ENCODE measurements around the gene SCYL1.

Gene SCYL1

GRCh38 chr11:65491163-65491465 is 33.8 kb upstream of the SCYL1 start:
- DNase-seq (ENCODE audit: low spot score) = no peak
- no peak for TF ChIP-seq CTCF (IDR thresholded peaks at IDR 0.05; ENCODE audit: extremely low read depth, missing control alignments)

DNA sequence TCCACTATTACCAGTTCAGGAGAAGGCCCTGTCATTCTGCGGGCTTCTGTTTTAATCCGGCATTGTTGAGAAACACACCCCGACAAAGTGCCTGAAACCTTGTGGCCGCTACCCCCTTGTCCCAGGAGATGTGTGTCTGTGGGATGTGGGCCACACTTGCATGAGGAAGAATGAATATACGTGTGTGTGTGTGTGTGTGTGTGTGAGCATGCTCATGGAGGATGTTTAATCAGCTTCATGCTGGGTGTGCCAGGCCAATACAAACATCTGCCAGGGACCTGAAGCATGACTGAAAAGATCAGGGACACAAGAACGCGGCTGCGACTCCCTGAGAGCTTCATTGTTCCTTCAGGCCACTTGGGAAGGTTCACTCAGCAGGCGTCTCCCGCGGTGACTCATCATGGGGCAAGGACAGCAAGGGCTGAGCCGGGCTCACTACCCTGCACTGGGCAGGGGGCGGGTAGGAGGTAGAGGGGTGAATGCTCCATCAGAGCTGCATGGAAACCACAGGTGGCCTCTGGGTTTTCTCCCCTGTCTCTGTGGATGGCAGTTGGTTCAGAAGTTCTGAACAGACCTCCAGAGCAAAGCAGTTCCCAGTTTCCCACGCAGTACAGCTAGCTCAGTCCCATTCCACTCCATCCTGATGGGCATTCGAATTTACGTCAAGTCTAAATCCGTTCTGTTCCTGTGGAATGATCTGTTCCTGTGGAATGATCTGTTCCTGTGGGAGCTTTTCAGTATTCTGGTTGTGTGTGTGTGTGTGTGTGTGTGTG is 33.1 kb upstream of the SCYL1 start:
- TF ChIP-seq CTCF (IDR thresholded peaks at IDR 0.05; ENCODE audit: extremely low read depth, missing control alignments) = no peak
- DNase-seq (ENCODE audit: low spot score) = no peak

DNA sequence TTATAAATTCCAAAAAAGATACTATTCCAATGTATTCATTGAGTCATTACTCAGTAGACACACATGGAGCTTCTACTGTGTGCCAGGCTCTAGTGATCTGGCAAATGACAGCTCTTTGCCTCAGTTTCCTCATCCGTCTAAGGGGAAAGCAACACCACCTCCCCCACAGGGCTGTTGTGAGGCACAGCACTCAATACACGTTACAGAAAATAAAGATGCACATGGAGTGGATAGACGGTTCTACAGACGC is 32.6 kb upstream of the SCYL1 start:
- no peak for TF ChIP-seq CTCF (IDR thresholded peaks at IDR 0.05; ENCODE audit: extremely low read depth, missing control alignments)
- no peak for DNase-seq (ENCODE audit: low spot score)

DNA sequence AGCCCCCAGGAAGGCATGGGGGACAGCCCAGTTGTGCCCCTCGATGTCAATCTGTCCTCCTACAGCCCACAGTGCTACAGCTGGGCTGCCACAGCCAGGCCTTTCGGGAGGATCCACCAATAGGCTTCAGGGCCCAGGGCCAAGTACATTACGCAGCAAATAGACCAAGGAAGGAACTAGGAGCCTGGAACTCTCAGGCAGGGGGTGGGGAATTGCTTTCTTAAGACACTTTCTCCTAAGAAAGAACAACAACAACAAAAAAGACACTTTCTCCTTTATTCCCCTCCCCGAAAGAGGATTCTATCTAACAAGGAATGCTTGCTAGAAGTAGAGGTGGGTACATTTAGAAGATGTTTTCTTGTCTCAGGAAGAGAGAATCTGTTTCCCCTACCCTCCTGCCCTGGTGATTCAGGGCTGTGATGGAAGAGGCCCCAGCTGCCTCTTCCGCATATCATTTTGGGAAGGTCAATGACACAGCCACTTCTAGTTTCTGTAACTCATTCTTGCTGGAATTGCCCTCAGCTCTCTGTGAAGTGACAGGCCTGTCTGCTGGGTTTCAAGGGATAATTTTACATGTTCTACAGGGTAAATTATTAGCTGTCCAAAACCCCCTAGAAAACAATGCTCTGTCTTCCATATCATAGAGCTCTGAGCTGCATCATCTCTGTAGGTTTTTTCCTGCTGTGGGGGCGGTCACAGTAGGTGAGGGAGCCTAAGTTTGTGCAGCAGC is 32.1 kb upstream of the SCYL1 start:
- TF ChIP-seq CTCF (IDR thresholded peaks at IDR 0.05; ENCODE audit: extremely low read depth, missing control alignments) = no peak
- no peak for DNase-seq (ENCODE audit: low spot score)

- no peak for DNase-seq (ENCODE audit: low spot score)
- TF ChIP-seq CTCF (IDR thresholded peaks at IDR 0.05; ENCODE audit: extremely low read depth, missing control alignments) = no peak
Measured at GRCh38 chr11:65493367-65494176, 31.3 kb upstream of the SCYL1 start.

DNA sequence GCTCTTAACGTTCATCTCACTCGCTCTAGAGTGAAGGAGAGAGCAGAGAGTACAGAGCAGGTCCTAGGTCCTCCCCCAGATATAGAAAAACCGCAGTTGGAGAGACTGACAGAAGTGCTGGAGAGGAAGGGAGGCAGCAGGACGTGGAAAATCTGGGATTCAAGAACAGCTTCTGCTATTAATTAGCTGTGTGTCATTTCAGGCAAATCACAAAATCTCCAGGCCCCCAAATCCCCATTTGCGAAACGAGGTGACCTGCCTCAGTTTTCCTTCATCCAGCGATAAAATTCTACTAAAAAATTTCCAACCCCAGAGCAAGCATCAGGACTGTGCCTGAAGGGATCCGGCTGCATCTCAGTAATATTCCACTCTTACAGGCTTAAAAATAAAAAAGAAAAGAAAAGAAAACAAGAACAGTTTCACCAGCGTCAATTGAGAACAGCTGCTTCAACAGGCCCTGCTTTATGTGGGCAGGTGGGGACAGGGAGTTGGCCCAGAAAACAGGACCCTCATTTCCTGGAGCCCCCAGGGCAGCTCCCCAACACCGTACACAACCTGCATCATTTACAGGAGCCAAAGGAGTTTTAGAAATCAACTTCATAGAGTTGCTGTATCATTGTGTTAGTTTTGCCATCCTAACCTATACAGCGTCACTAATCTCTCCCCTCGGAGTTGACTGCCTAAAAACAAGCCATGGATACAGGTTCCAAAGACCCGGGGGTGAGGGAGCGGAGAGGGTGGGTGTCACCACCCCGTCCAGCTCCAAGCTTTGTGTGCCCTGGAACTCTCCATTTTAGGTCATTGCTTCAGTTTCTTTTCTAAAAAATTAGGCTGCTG is 28.4 kb upstream of the SCYL1 start:
- TF ChIP-seq CTCF (IDR thresholded peaks at IDR 0.05; ENCODE audit: extremely low read depth, missing control alignments) = no peak
- DNase-seq (ENCODE audit: low spot score) = no peak

All from GM20000 (cell line).